GM21529 (cell line): ENCODE data around the gene TRPM3.

Source experiments
- ATAC-seq: cut with Tn5 transposase; IDR thresholded peaks from one replicate; pipeline ENCODE4 v1.9.1; 2021; ENCODE audit not compliant: unreplicated experiment

TRPM3 gene

DNA sequence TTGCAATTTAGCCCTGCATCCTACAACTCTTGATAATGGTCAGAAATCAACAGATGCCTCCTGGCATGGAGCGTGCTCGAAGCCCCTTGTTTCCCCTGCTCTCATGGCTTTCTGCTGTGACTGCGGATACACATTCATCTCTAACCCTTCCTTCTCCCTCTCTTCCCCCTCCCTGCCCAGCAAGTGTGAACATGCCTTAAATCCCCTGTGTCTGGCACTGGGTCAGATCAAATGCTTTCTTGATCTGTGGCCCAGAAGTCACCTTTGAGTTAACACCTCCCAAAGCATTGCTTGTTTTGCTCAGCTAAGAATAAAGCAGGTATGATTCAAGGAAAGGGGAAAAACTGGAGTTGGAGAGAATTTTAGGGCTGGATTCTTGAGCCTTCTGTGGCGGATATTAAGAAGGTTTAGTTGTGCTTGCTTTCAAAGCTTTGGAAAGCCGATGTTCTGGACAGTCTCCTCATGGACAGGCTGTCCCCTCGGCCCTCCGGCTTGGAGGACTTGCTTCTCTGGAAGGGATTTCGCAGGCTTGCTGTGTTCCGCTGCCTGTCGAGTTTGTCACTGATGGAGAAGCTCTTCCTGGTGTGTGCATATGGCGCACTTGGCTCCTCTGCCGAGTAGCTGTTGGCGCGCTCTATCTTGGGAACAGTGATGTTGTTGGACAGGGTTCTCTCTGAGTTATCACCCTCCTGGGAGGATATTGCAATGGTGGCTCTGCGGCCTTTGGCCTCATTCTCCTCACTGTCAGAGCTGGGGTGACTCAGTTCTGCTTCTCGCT lies 585.7 kb downstream of the TRPM3 start:
- ATAC-seq, result no peak

GRCh38 chr9:70534471-70534870 lies 587.0 kb downstream of the TRPM3 start:
- no peak for ATAC-seq

GRCh38 chr9:70534061-70534460 lies 587.4 kb downstream of the TRPM3 start:
- no peak for ATAC-seq

DNA sequence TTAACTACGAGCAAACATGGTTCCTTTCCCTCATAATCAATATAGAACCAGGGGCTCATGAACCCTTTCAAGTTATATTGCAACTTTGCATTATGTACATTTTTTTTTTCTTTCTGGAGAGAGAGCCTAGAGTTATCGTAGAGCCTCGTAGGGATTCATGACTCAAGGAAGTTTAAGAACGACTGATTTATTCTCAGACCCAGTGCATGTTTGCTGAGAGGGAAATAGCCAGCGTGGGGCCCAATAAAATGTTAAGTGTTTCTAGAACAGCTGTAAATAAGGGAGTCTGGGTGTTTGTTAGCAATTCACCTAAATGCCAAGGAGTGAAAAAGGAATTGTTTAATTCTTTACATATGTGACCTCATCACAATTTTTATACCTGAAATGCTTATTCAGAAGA lies 587.9 kb downstream of the TRPM3 start:
- no peak for ATAC-seq

GRCh38 chr9:70532716-70533115 lies 588.7 kb downstream of the TRPM3 start:
- no peak for ATAC-seq

GRCh38 chr9:70531311-70531710 lies 590.1 kb downstream of the TRPM3 start:
- ATAC-seq, result no peak

GRCh38 chr9:70530716-70531115 lies 590.7 kb downstream of the TRPM3 start:
- no peak for ATAC-seq

GRCh38 chr9:70529833-70530232 lies 591.6 kb downstream of the TRPM3 start:
- ATAC-seq, result no peak

GRCh38 chr9:70529377-70529776 lies 592.0 kb downstream of the TRPM3 start:
- ATAC-seq, result no peak

- no peak for ATAC-seq
Measured at GRCh38 chr9:70526902-70527301, 594.5 kb downstream of the TRPM3 start.

DNA sequence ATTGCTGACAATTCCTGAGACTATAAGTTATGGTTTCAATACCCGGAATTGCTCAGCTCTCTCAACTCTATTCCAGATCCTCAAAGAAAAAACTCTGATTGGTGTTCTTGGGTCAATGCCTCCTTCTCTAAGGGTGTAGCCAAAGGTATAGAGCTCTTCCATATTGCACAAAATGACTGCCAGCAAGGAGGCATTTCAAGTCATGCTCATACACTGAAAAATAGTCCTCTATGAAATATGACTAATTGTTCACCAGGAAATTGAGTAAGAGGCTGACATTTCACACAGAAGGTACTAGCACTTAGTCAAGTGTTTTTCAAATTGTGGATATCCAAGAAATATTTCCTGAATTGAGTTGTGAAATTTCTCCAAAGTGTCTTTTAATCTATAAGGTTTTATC lies 595.9 kb downstream of the TRPM3 start:
- ATAC-seq, result no peak

DNA sequence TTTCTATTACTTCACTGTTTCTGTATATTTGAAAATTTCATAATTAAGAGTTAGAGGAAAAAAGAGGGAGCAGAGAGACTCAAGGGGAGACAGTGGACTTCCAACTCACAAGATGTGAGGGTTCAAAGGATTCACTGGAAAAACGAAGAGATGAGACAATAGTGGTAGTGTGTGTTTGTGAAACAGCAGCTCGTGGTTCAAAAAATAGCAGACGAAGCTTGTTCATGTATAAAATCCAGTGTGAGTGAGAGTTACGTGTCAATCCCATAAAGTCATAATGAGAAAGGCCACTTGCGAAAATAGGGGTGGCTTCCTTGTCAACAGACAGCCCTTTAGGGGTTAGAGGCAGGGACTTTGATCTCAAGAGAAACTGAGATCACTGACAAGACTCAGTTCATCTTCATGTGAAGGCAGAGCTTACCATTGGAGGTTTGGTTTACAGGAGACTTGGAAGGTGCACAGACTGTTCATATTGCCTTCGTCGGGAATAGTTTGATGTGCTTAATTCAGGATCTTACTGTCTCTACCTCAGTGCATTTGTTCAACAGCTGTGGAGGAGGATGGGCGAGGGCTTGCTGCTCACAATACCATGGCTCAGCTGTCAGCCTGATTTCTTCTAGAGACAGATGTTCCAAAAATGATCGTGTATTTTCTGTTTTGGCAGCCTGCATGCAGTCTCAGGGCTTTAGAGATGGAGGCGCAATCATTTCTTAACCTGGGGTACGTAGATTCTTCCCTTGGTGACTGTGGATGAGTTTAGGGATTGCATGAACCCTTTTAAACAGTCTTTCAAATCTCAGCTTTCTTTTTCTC lies 601.3 kb downstream of the TRPM3 start:
- peak; percentile 89 for ATAC-seq

DNA sequence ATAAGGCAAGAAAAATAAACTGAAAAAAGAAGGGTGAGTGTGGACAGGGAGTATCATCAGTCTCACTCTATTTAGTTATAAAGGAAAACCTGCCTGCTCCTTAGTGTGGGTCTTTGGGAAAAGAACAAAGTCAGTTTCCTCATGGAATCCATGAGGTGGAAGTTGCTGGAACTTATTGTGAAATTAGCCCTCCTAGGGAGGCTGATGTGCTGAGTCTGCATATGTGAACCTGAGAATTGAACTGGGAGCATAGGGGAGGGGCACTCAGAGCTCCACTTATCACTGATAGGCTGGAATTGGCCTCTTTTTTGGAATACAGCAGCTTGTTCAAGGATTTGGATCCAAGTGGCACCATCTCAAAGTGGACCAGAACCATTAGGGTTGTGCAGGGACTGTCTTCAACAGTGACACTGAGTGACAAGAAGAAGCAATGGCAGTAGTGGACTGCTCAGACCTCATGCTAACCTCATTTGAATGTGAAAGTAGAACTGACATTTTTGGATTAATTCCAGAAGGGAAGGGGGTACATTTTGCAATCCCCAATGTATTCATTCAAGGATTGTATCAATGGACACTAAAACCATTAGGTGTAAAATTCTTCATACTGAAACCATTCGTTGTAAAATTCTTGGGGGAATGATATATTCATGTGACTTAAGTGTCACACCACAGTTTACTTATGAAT lies 603.4 kb downstream of the TRPM3 start:
- no peak for ATAC-seq

DNA sequence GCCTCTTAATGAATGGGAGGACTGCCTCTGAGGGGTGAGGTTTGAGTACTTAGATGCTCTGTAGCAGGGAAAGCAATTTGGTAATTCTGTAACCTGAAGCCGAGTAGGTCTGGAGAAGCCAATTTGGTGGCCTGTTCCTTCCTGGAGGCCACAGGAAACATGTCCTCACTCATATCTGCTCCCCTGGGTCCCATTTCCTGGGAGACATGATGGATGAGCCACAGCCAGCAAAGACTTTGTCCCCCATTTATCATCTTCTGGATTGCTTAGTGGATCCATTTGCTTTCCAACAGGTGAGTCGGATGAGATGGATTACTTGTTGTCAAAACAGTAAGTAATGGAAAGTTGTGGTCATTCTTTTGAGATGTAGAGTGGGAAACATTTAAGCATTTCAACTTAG lies 607.1 kb downstream of the TRPM3 start:
- no peak for ATAC-seq

- no peak for ATAC-seq
Measured at GRCh38 chr9:70511858-70512257, 609.6 kb downstream of the TRPM3 start.

- no peak for ATAC-seq
Measured at GRCh38 chr9:70510157-70510770, 611.2 kb downstream of the TRPM3 start.

DNA sequence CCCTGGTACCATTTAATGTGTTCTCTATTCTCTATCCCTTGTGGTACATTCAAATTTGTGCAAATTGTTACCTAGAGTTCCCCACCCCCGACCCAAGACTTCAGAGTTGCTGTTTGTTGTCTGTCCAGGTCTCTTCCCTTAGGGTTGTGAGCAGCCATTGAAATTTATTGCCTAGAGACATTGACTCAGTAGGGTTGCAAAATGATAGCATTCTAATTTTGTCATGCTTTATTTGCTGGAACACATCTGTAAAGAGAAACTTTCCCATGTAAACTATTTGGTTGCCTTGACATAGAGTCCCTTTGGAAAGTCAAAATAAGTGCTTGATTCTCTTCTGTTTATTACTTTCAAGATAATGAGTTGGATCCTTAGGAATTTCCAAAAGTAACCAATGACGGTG lies 615.3 kb downstream of the TRPM3 start:
- ATAC-seq, result no peak

- ATAC-seq, result no peak
Measured at GRCh38 chr9:70504834-70505233, 616.6 kb downstream of the TRPM3 start.

GRCh38 chr9:70502690-70503089 lies 618.7 kb downstream of the TRPM3 start:
- ATAC-seq, result no peak

- ATAC-seq, result no peak
Measured at GRCh38 chr9:70500793-70501192, 620.6 kb downstream of the TRPM3 start.

DNA sequence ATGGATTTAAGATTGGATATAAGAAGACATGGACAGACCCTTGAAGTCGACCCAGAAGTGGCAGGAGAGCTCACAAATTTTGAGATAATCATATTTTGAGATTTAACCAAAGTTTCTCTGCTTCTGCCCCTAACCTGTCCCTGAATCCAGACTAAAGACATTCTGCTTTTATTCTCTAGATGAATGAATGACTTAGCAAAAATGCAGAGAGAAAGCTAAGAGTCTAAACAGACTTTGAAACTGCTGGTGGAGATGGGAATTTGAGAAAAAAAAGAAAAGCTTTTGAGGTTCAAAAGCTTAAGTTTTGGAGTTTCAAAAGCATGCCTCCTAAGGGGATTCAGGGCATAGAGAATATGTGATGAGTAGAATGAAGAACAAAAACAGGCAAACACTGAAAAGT lies 621.8 kb downstream of the TRPM3 start:
- no peak for ATAC-seq
